ENCODE measurements around the gene C7orf57.

GRCh38 chr7:48052748-48053147, 17.4 kb downstream of the C7orf57 start:
- TF ChIP-seq POLR2A (IDR thresholded peaks at IDR 0.05) (no peak), CTCF (IDR thresholded peaks at IDR 0.05) (no peak)

Data from lower leg skin (tissue), 3 donors.